Lung (tissue), 12 donors: ENCODE data around the gene OR1C1. TPM values are rescaled to one million over a fixed set of nuclear protein-coding genes. Genes with fewer than 3 reads are reported as not detected.
"Not testable (repeated sequence)": the region's sequence is repeated elsewhere in the genome, so short reads cannot be mapped to it uniquely, and the experiment has no call there.

Experiments
- ATAC-seq: fragments of 200-7000 bp; cut with Tn5 transposase; one replicate; pipeline ENCODE4 v1.9.1; 2020; ENCODE audit warnings: moderate number of reproducible peaks; ENCODE audit not compliant: insufficient read depth, low FRiP score
- DNase-seq, 3 donors: peaks; one replicate each; pipeline ENCODE4 v3.0.0-alpha.2; 2013 to 2017
- H3K27ac ChIP-seq, 2 donors: one replicate each; pipeline ENCODE4 v1.5.1; 2013; ENCODE audit warnings: mild to moderate bottlenecking in 2 of 2, moderate library complexity in 2 of 2, control low read depth in 1 of 2, inconsistent platforms in 1 of 2, low read depth in 1 of 2, low read length in 1 of 2
- H3K27me3 ChIP-seq, 3 donors: one replicate each; pipeline ENCODE4 v1.5.1; 2013; ENCODE audit warnings: low read length in 2 of 3; ENCODE audit not compliant: control insufficient read depth in 3 of 3, insufficient read depth in 3 of 3
- H3K36me3 ChIP-seq, 4 donors: one replicate each; pipeline ENCODE4 v1.5.1; 2013; ENCODE audit warnings: low read length in 4 of 4, mild to moderate bottlenecking in 1 of 4, moderate library complexity in 1 of 4; ENCODE audit not compliant: control insufficient read depth in 4 of 4, insufficient read depth in 4 of 4
- H3K4me1 ChIP-seq, 5 donors: one replicate each; pipeline ENCODE4 v1.5.1; 2013; ENCODE audit warnings: low read length in 5 of 5, mild to moderate bottlenecking in 2 of 5, moderate library complexity in 1 of 5; ENCODE audit not compliant: control insufficient read depth in 5 of 5, insufficient read depth in 5 of 5
- H3K4me3 ChIP-seq: one replicate; pipeline ENCODE4 v1.5.1; 2013; ENCODE audit warnings: mild to moderate bottlenecking, control low read depth, moderate library complexity
- H3K9ac ChIP-seq, 2 donors: one replicate each; pipeline ENCODE4 v1.5.1; 2013; ENCODE audit warnings: low read length in 2 of 2, control low read depth in 1 of 2; ENCODE audit not compliant: insufficient read depth in 1 of 2
- H3K9me3 ChIP-seq, 4 donors: one replicate each; pipeline ENCODE4 v1.5.1; 2013; ENCODE audit warnings: low read length in 3 of 4, mild to moderate bottlenecking in 1 of 4, moderate library complexity in 1 of 4; ENCODE audit not compliant: control insufficient read depth in 4 of 4, insufficient read depth in 3 of 4
- WGBS, 2 donors: extraction: QIAGEN DNeasy Blood & Tissue Kit; methylation state at CpG; one replicate each; pipeline ENCODE4 v1.1.7; 2013; 5-methylcytosine and 5-hydroxymethylcytosine counted together
- polyA plus RNA-seq, 2 donors: library from polyadenylated mRNA; stranded (reverse); fragments of 200-250 nt; gene quantifications; one replicate each; pipeline ENCODE4 v1.2.1, GENCODE V29; 2013
- total RNA-seq, 2 donors: library from RNA; depleted of rRNA in 1 of 2; stranded (reverse); fragments of >200 nt in 1 of 2; gene quantifications; one replicate each; pipeline ENCODE4 v1.2.1, GENCODE V29; 2014 to 2021
- TF ChIP-seq, protein P1 (sequence below): IDR thresholded peaks from 2 replicates; pipeline ENCODE4 v1.5.1; 2012; ENCODE audit warnings: mild to moderate bottlenecking; ENCODE audit errors: control extremely low read depth, extremely low read depth
- donor health status: control.
- donor health status: control.
- donor health status: Bipolar disorder and iron deficiency.
- donor health status: healthy.
- donor health status: DM: yes; HTN: yes; CAD: no.

Gene OR1C1
- total and polyA plus RNA-seq, 4 donors: not detected

DNA sequence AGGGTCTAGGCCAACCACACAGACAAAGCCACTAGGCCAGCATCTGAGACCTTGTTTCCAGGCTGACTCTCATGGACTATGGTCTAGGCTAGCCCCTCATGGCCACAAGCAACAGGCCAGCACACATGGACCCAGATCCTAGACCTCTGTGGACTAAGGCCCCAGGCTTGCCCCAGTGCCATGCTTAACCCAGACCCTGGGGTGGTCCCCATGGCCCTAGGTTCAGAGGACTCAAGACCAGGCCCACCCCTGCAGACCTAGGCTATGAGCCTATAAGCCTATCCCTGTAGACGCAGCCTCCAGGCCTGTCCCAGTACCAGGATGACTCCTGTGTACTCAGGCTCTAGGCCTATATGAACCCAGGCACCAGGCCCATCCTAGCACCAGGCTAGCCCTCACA is 10.5 kb downstream of the OR1C1 start:
- WGBS, 2 donors: 87 to 89% methylated on average over 1 of the region's 1 CpG
- H3K9me3 ChIP-seq: peaks cover 0 to 12% (median 1%) of the 10 kb centered on the region in 4 donors
- ATAC-seq: no peak
- no peaks in the 10 kb centered on the region for H3K4me1 ChIP-seq
- TF ChIP-seq, protein P1, sequence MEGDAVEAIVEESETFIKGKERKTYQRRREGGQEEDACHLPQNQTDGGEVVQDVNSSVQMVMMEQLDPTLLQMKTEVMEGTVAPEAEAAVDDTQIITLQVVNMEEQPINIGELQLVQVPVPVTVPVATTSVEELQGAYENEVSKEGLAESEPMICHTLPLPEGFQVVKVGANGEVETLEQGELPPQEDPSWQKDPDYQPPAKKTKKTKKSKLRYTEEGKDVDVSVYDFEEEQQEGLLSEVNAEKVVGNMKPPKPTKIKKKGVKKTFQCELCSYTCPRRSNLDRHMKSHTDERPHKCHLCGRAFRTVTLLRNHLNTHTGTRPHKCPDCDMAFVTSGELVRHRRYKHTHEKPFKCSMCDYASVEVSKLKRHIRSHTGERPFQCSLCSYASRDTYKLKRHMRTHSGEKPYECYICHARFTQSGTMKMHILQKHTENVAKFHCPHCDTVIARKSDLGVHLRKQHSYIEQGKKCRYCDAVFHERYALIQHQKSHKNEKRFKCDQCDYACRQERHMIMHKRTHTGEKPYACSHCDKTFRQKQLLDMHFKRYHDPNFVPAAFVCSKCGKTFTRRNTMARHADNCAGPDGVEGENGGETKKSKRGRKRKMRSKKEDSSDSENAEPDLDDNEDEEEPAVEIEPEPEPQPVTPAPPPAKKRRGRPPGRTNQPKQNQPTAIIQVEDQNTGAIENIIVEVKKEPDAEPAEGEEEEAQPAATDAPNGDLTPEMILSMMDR: no peak
- no peak for DNase-seq
- no peaks in the 10 kb centered on the region for H3K27me3 ChIP-seq
- H3K36me3 ChIP-seq: no peaks in the 10 kb centered on the region
- H3K4me3 ChIP-seq: no peak overlapping the region
- H3K9ac ChIP-seq: no peak overlapping the region
- H3K27ac ChIP-seq: no peak overlapping the region

DNA sequence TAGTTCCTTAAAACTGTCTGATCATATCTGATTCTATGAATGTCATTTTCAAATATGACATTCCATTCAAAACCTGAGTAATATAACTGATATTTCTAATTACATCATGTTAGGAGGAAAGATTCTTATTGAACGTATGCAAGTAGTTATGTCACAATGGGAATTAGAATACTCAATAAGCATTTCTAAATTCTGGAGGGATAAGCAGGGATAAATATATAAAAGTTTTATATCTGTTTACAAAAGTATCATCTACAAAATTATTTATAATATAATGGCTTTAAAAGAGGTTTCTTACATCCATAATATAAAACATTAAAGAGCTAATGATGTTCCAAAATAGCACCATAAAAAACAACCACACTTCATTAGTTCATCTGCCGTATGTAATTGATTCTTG is 12.3 kb downstream of the OR1C1 start, which contains the start of gene OR14A2:
Gene OR14A2 (minus strand): TSS at position 101 of the 400 bp plus-strand sequence.
- no peak for ATAC-seq

DNA sequence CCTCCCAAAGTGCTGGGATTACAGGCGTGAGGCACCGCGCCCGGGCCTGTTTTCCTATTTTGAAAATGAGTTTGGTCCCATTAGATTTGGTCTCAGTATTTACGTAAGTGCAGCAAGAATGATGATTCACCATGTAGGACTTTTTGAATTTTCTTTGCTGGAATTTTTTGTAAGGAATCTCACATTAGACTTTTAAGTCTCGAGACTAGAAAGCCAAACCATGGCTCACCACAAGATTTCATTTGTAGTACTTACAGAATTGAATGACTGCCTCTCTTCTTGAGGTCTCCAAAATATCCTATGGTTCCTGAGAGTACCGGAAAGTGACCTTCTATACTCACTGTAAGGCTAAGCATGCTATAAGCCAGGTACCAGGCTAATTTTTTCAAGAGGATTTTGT is 12.7 kb downstream of the OR1C1 start:
- Histone ChIP-seq H3K9me3 (peaks cover 0 to 12% (median 1%) of the 10 kb centered on the region in 4 donors), H3K4me1 (no peaks in the 10 kb centered on the region), H3K27me3 (no peaks in the 10 kb centered on the region), H3K27ac (no peak overlapping the region), H3K9ac (no peak overlapping the region), H3K36me3 (no peaks in the 10 kb centered on the region), H3K4me3 (no peak overlapping the region)
- no peak for ATAC-seq
- DNase-seq: no peak
- 91 to 95% methylated on average over 7 of the region's 7 CpGs for WGBS, 2 donors
- TF ChIP-seq, protein P1: no peak

More for the DNA sequence above, 12.3 kb downstream of the OR1C1 start, which contains the start of gene OR14A2:
- H3K9ac ChIP-seq: no peak within 1 kb of the TSS
- 95 to 97% methylated on average over 2 of the region's 2 CpGs for WGBS, 2 donors
- no peaks in the 10 kb centered on the region for H3K27me3 ChIP-seq
- H3K9me3 ChIP-seq: peaks cover 0 to 12% (median 1%) of the 10 kb centered on the region in 4 donors
- H3K27ac ChIP-seq: no peak within 1 kb of the TSS
- no peaks in the 10 kb centered on the region for H3K4me1 ChIP-seq
- H3K4me3 ChIP-seq: no peak within 1 kb of the TSS
- no peaks in the 10 kb centered on the region for H3K36me3 ChIP-seq
- TF ChIP-seq, protein P1: no peak
- no peak for DNase-seq

DNA sequence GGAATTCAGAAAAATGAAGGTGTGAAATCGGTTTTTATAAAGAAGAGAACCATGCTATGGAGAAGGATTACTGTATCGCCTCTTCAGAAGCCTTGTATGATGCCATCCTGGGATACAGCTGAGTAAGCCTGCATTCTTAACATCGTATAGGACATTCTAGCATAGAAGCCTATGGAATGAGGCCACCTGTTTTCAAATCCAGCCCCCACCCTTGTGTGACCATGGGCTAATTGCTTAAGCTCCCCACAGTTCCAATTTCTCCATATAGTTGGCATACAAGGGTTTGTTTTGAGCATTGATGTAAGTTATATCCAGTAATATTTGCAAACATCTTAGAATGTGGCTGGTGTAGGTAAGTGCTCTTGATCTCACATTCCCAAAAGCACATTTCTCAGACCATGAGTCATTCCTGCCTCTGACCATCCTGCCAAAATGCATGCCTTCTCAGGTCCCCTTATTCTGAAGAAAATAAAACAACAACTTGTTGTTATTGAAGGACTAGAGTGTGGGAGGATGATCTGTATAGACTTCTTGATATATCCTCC is 13.9 kb downstream of the OR1C1 start:
- H3K4me3 ChIP-seq: no peak overlapping the region
- DNase-seq (no peak), ATAC-seq (no peak)
- TF ChIP-seq, protein P1: no peak
- H3K27me3 ChIP-seq: no peaks in the 10 kb centered on the region
- 75 to 91% methylated on average over 3 of the region's 3 CpGs for WGBS, 2 donors
- no peak overlapping the region for H3K27ac ChIP-seq
- no peaks in the 10 kb centered on the region for H3K4me1 ChIP-seq
- H3K36me3 ChIP-seq: no peaks in the 10 kb centered on the region
- H3K9me3 ChIP-seq: peaks cover 0 to 12% (median 1%) of the 10 kb centered on the region in 4 donors
- H3K9ac ChIP-seq: no peak overlapping the region

DNA sequence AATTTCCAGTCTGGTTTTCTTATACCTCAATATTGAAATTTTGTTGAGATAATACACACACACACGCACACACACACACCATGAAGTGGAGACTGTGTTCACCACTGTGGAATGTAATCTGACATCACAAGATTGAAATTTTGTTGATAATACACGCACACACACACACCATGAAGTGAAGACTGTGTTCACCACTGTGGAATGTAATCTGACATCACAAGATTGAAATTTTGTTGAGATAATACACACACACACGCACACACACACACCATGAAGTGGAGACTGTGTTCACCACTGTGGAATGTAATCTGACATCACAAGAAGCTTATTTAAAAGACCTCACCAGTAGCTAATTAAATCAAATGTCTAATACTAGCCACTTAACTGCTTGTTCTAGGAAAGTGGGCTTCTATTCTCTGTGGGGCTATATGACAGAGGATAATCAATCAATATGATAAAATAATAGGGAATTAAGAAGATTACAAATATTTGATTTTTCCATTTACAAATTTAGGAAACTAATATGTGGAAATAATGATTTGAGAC is 18.1 kb downstream of the OR1C1 start:
- ATAC-seq, H3K36me3 ChIP-seq, H3K9ac ChIP-seq, H3K9me3 ChIP-seq, H3K4me3 ChIP-seq, H3K27ac ChIP-seq, H3K4me1 ChIP-seq, DNase-seq, H3K27me3 ChIP-seq: not testable (repeated sequence)
- WGBS, 2 donors: 67 to 85% methylated on average over 3 of the region's 3 CpGs
